ENCODE results near the gene STK38. TPM values are rescaled to one million over a fixed set of nuclear protein-coding genes. Genes with fewer than 3 reads are reported as not detected.
A peak's percentile ranks its signal among the peaks of the same experiment; 100 is the strongest.

Gene STK38
- total and polyA plus RNA-seq, 9 of the 15 experiments (the other 6 are each of a cell fraction or from before 2014, with no cell fraction given) = 5.7 to 28.7 (median 19.5) TPM

DNA sequence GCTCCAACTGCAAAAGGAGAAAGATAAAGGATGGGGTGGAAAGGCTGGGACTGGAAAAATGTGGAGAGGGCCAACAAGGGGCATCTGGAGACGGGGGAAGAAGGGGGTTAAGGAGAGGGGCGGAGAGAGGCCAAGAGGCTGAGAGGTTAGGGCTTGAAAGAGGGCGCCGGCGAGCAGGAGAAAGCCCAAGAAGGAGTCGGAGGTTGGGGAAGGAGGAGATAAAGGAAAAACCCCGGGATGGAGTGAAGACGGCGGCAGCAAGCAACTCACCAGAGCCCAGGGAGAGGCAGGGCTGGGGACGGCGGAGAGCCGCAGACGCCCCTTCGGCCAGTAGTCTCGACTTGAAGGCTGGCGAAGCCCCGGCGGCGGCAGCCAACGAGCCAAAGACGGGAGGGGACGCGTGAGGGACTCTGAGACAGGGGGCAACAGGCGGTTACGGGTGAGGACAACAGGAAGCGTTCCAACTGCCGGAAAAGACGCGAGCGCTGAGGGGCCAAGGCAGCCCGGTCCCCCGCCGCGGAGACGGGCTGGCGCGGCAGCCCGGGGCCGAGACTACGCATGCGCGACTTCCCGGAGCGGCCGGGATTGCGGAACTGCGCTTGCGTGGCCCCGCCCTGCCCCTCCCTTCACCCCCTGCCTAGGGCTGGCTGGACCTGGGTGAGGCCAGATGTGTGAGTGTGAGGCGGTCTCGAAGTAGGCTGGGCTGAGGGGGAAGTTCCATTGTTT is at the start of gene STK38 (continued):
- TF ChIP-seq, protein P1, sequence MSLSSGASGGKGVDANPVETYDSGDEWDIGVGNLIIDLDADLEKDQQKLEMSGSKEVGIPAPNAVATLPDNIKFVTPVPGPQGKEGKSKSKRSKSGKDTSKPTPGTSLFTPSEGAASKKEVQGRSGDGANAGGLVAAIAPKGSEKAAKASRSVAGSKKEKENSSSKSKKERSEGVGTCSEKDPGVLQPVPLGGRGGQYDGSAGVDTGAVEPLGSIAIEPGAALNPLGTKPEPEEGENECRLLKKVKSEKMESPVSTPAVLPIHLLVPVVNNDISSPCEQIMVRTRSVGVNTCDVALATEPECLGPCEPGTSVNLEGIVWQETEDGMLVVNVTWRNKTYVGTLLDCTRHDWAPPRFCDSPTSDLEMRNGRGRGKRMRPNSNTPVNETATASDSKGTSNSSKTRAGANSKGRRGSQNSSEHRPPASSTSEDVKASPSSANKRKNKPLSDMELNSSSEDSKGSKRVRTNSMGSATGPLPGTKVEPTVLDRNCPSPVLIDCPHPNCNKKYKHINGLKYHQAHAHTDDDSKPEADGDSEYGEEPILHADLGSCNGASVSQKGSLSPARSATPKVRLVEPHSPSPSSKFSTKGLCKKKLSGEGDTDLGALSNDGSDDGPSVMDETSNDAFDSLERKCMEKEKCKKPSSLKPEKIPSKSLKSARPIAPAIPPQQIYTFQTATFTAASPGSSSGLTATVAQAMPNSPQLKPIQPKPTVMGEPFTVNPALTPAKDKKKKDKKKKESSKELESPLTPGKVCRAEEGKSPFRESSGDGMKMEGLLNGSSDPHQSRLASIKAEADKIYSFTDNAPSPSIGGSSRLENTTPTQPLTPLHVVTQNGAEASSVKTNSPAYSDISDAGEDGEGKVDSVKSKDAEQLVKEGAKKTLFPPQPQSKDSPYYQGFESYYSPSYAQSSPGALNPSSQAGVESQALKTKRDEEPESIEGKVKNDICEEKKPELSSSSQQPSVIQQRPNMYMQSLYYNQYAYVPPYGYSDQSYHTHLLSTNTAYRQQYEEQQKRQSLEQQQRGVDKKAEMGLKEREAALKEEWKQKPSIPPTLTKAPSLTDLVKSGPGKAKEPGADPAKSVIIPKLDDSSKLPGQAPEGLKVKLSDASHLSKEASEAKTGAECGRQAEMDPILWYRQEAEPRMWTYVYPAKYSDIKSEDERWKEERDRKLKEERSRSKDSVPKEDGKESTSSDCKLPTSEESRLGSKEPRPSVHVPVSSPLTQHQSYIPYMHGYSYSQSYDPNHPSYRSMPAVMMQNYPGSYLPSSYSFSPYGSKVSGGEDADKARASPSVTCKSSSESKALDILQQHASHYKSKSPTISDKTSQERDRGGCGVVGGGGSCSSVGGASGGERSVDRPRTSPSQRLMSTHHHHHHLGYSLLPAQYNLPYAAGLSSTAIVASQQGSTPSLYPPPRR (CRISPR knock-in tag; IDR thresholded peaks at IDR 0.05; ENCODE audit: borderline replicate concordance) = 0 out of 2 replicates have a peak, but pooled peaks have one; percentile 62
- TF ChIP-seq CHCHD3 (CRISPR knock-in tag; IDR thresholded peaks at IDR 0.05) (0 out of 2 replicates have a peak, but pooled peaks have one; percentile 44), NR2C1 (IDR thresholded peaks at IDR 0.05) (no peak), NR2C1 (tag; IDR thresholded peaks at IDR 0.05) (no peak), DNMT1 (IDR thresholded peaks at IDR 0.05) (0 out of 2 replicates have a peak, but pooled peaks have one; percentile 78), ETV6 (IDR thresholded peaks at IDR 0.05; ENCODE audit: borderline replicate concordance in 1 of 2, low read depth in 2 of 2, low read length in 1 of 2) (no peak), ETV6 (CRISPR knock-in tag; IDR thresholded peaks at IDR 0.05; ENCODE audit: borderline replicate concordance) (0 out of 2 replicates have a peak, but pooled peaks have one; percentile 26), TAF7 (tag; IDR thresholded peaks at IDR 0.05) (peak; percentile 76; the same call in 1 of the 2 replicates), ZC3H8 (IDR thresholded peaks at IDR 0.05) (no peak), RBM34 (IDR thresholded peaks at IDR 0.05; ENCODE audit: borderline replicate concordance, insufficient read depth, low read length) (no peak), ZNF41 (CRISPR knock-in tag; conservative IDR thresholded peaks at IDR 0.05) (no peak), TAF1 (IDR thresholded peaks at IDR 0.05; ENCODE audit: control insufficient read depth, extremely low read depth, insufficient read depth, low read length, severe bottlenecking) (peak; percentile 77), HOXB6 (CRISPR knock-in tag; IDR thresholded peaks at IDR 0.05; ENCODE audit: borderline replicate concordance) (no peak), HNRNPLL (IDR thresholded peaks at IDR 0.05; ENCODE audit: low read depth, low read length, poor library complexity, severe bottlenecking) (peak; percentile 40), PHB (CRISPR knock-in tag; IDR thresholded peaks at IDR 0.05) (peak; percentile 93), BCOR (IDR thresholded peaks at IDR 0.05) (peak; percentile 59; the same call in 1 of the 2 replicates), CREB1 (IDR thresholded peaks at IDR 0.05) (no peak), CREB1 (CRISPR knock-in tag; IDR thresholded peaks at IDR 0.05) (no peak), ZNF561 (CRISPR knock-in tag; conservative IDR thresholded peaks at IDR 0.05) (no peak), ZBTB7A (IDR thresholded peaks at IDR 0.05; ENCODE audit: borderline replicate concordance, control insufficient read depth, low read depth, low read length) (peak; percentile 74; the same call in 1 of the 2 replicates)
- TF ChIP-seq, protein P2, sequence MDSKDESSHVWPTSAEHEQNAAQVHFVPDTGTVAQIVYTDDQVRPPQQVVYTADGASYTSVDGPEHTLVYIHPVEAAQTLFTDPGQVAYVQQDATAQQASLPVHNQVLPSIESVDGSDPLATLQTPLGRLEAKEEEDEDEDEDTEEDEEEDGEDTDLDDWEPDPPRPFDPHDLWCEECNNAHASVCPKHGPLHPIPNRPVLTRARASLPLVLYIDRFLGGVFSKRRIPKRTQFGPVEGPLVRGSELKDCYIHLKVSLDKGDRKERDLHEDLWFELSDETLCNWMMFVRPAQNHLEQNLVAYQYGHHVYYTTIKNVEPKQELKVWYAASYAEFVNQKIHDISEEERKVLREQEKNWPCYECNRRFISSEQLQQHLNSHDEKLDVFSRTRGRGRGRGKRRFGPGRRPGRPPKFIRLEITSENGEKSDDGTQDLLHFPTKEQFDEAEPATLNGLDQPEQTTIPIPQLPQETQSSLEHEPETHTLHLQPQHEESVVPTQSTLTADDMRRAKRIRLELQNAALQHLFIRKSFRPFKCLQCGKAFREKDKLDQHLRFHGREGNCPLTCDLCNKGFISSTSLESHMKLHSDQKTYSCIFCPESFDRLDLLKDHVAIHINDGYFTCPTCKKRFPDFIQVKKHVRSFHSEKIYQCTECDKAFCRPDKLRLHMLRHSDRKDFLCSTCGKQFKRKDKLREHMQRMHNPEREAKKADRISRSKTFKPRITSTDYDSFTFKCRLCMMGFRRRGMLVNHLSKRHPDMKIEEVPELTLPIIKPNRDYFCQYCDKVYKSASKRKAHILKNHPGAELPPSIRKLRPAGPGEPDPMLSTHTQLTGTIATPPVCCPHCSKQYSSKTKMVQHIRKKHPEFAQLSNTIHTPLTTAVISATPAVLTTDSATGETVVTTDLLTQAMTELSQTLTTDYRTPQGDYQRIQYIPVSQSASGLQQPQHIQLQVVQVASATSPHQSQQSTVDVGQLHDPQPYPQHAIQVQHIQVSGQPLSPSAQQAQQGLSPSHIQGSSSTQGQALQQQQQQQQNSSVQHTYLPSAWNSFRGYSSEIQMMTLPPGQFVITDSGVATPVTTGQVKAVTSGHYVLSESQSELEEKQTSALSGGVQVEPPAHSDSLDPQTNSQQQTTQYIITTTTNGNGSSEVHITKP (IDR thresholded peaks at IDR 0.05; ENCODE audit: partially characterized antibody) = peak; percentile 46

Data from K562 (cell line).